ELR (cell line): Measurements from ENCODE around the gene PHF14.

ENCODE experiments used
- DNase-seq: peaks from one replicate; pipeline ENCODE4 v3.0.0-alpha.2; 2015; ENCODE audit warnings: low read depth

The PHF14 gene

GRCh38 chr7:11212080-11212711 lies 238.5 kb downstream of the PHF14 start:
- DNase-seq, result peak; percentile 76

- DNase-seq, result peak; percentile 25
Observed at GRCh38 chr7:11212816-11213215, 239.1 kb downstream of the PHF14 start.

GRCh38 chr7:11213266-11213665 lies 239.6 kb downstream of the PHF14 start:
- no peak for DNase-seq

DNA sequence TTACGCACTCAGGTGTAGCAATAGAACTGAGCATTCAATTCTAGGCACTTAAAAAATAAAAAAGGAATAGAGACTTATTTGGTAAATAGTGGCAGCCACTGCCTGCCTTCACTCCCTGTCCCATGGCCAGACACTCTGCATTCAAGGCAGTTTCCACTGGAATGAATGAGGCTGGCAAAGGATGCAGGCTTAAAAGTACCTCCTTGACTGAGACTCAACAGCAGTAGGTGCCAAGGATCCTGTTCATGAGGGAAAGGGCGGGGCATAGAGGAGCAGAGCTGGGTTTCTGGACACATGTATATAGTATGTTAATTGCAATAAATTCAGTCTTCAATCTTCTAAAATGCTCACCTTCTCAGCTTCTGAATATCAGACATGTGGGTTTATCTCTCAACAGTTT lies 242.6 kb downstream of the PHF14 start:
- no peak for DNase-seq

GRCh38 chr7:11217848-11218565 lies 244.3 kb downstream of the PHF14 start:
- DNase-seq, result no peak
